Activated B cell treated with CpG ODN at 0.5 μM for 24 hours (primary cell): ENCODE measurements around the gene TM6SF1. TPM values are rescaled to one million over a fixed set of nuclear protein-coding genes. Genes with fewer than 3 reads are reported as not detected.

Experiments used
- ATAC-seq: fragments of 200-7000 bp; cut with Tn5 transposase; one replicate; pipeline ENCODE4 v1.10.0; 2021; ENCODE audit warnings: low read depth, mild to moderate bottlenecking, moderate library complexity
- CTCF ChIA-PET: fragments of 350-600 bp; sonication (Branson Sonifier 250); formaldehyde crosslinking; loops from one replicate; lab custom pipeline; 2021; ENCODE audit warnings: antibody characterized with exemption; lab: Charles Lee
- POLR2A ChIA-PET: fragments of 350-600 bp; sonication (Branson Sonifier 250); formaldehyde crosslinking; loops from one replicate; lab custom pipeline; 2021; ENCODE audit warnings: antibody characterized with exemption; lab: Charles Lee
- DNase-seq: peaks from one replicate; pipeline ENCODE4 v3.0.0; 2022
- H3K27ac Mint-ChIP-seq: one replicate; pipeline ENCODE4 v1.8.0; 2020; ENCODE audit warnings: mixed read lengths
- H3K27me3 Mint-ChIP-seq: one replicate; pipeline ENCODE4 v1.8.0; 2021; ENCODE audit warnings: mixed read lengths
- H3K36me3 Mint-ChIP-seq: one replicate; pipeline ENCODE4 v1.8.0; 2021; ENCODE audit warnings: low read depth, mixed read lengths
- H3K4me1 Mint-ChIP-seq: one replicate; pipeline ENCODE4 v1.8.0; 2021; ENCODE audit warnings: mixed read lengths
- H3K4me3 Mint-ChIP-seq: one replicate; pipeline ENCODE4 v1.8.0; 2020; ENCODE audit warnings: mild to moderate bottlenecking, mixed read lengths
- H3K9me3 Mint-ChIP-seq: one replicate; pipeline ENCODE4 v1.8.0; 2020; ENCODE audit warnings: mixed read lengths
- intact Hi-C: fragments of 100-400 bp; cut with micrococcal nuclease; formaldehyde crosslinking; loops from one replicate; pipeline ENCODE4 v1.15.1; 2024
- total RNA-seq: library from RNA; stranded (reverse); gene quantifications from 2 replicates; pipeline ENCODE4 v1.2.3, GENCODE V29; 2022
- TF ChIP-seq, protein P1 (sequence below): fragments of 200-600 bp; IDR thresholded peaks from one replicate; pipeline ENCODE4 v1.8.0; 2022; ENCODE audit warnings: antibody characterized with exemption, mild to moderate bottlenecking

Gene TM6SF1
- total RNA-seq, 1 donor from 2014 or later: 4.1 TPM

DNA sequence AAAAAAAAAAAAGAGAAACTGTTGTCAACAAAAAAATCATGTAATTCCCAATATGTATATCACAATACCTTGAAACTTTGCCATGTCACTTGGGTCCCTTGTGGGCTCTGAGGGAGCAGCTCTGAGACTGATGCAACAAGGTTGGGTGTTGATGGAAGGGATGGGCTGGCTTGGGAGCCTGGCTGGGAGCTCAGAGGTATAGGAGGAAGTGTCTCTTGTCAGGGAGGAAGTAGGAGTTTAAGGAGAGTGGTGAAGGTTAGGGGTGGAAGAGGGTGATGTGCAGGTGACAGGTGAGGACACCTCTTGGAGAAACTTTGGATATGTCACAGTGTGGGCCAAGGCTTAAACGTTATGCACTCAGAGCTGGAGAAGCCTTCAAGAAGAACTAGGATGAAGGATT, 2.0 kb upstream of the TM6SF1 start:
- DNase-seq (no peak), ATAC-seq (no peak)
- TF ChIP-seq, protein P1, sequence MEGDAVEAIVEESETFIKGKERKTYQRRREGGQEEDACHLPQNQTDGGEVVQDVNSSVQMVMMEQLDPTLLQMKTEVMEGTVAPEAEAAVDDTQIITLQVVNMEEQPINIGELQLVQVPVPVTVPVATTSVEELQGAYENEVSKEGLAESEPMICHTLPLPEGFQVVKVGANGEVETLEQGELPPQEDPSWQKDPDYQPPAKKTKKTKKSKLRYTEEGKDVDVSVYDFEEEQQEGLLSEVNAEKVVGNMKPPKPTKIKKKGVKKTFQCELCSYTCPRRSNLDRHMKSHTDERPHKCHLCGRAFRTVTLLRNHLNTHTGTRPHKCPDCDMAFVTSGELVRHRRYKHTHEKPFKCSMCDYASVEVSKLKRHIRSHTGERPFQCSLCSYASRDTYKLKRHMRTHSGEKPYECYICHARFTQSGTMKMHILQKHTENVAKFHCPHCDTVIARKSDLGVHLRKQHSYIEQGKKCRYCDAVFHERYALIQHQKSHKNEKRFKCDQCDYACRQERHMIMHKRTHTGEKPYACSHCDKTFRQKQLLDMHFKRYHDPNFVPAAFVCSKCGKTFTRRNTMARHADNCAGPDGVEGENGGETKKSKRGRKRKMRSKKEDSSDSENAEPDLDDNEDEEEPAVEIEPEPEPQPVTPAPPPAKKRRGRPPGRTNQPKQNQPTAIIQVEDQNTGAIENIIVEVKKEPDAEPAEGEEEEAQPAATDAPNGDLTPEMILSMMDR: no peak
- intact Hi-C loops: loop anchor here (5.0 kb wide), 2 partner anchors 43 to 93 kb away; partner anchors contain the start of gene C15orf40
- Mint-ChIP-seq H3K9me3 (no peaks in the 10 kb centered on the region), H3K27ac (no peak overlapping the region), H3K36me3 (no peaks in the 10 kb centered on the region), H3K27me3 (peaks cover 28% of the 10 kb centered on the region), H3K4me3 (peak overlapping the region; percentile 64), H3K4me1 (peaks cover 20% of the 10 kb centered on the region)
- POLR2A ChIA-PET: interaction anchor here (0.8 to 1.1 kb wide), 2 partner anchors 38 to 96 kb away, joined by 3 to 4 read pairs; partner anchors contain the start of gene BTBD1
- CTCF ChIA-PET: interaction anchor here (0.8 kb wide), 1 partner anchor 10 kb away, joined by 3 read pairs; no protein-coding TSS in a partner anchor

DNA sequence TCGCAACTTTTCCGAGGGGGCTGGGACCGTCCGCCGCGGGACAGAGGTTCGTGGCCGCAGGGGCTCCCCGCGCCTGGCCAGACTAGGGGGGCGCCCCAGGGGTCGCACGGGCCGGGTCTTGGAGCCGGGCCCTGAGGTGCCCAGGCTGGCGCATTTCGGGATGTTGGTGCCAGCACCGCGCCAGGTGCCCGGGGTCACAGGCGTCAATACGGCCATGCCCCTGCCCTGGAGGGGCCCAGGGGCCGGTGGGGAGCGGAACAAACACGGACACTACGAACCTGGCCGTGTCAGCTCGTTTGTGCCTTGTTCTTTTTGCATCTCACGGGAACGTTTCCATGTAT, 366 bp downstream of the TM6SF1 start:
- ChIA-PET POLR2A (interaction anchor here (3.2 kb wide), 1 partner anchor 40 kb away, joined by 22 read pairs; the partner anchor contains the start of gene BTBD1), CTCF (interaction anchor here (0.6 kb wide), 1 partner anchor 145 kb away, joined by 4 read pairs; no protein-coding TSS in a partner anchor)
- H3K27ac Mint-ChIP-seq: peak overlapping the region; percentile 65
- DNase-seq (peak; percentile 18), ATAC-seq (no peak)
- TF ChIP-seq, protein P1: no peak
- intact Hi-C loops: loop anchor here (2.0 to 5.0 kb wide), 3 partner anchors 15 to 96 kb away; partner anchors contain the start of gene C15orf40
- H3K4me3 Mint-ChIP-seq: peak overlapping the region; percentile 87
- H3K9me3 Mint-ChIP-seq: no peaks in the 10 kb centered on the region
- peaks cover 21% of the 10 kb centered on the region for H3K27me3 Mint-ChIP-seq
- peaks cover 20% of the 10 kb centered on the region for H3K4me1 Mint-ChIP-seq
- H3K36me3 Mint-ChIP-seq: no peaks in the 10 kb centered on the region

DNA sequence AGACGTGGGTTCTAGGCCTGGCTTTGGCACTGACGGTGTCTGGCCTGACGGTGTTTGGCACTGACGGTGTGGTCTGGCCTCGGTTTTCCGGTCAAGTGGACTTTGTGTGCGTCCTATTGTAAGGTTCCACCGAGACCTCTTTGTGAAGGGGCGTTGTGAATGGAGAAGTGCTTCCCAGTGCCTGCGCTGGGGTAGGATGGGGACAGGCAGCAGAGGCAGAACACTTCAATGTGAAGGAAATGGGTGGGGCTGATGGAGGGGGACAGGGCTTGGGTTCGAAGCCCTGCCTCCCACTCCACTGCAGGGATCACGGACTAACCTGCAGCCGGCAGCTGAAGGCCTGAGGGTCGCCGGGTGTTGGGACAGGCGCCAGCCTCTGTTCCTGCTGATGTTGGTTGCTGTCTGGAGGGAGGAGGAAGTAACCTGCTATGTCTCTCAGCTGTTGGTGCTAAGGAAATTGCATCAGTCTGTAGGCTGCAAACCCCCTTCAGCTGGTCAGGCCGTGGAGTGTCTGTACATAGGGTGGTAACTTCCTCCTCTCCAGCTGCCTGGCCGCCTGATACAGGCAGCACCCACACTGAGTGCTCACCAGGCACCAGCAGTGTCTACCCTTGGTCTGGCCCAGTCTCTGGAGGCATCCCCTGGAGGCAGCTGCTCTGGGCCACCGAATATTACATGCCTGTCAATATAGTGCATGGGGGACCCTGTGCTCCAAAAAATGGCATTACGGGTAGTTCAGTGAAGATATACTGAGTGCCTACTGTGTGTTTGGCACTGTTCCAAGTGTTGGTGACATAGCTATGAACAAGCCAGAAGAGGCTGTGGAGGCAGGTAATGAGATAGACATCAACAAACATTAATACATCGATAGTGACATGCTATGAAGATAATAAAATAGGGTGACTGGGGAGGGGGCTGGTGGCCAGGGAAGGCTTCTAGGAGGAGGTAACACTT, 1.1 kb downstream of the TM6SF1 start:
- Mint-ChIP-seq H3K9me3 (no peaks in the 10 kb centered on the region), H3K36me3 (no peaks in the 10 kb centered on the region), H3K27ac (peak overlapping the region; percentile 65), H3K4me1 (peaks cover 20% of the 10 kb centered on the region), H3K27me3 (peaks cover 21% of the 10 kb centered on the region), H3K4me3 (peak overlapping the region; percentile 87)
- peak; percentile 85 for ATAC-seq
- TF ChIP-seq, protein P1: no peak
- intact Hi-C loops: loop anchor here (2.0 to 5.0 kb wide), 3 partner anchors 16 to 96 kb away; partner anchors contain the start of gene C15orf40
- CTCF ChIA-PET: no interaction called here
- DNase-seq: peak; percentile 26
- POLR2A ChIA-PET: interaction anchor here (0.9 to 3.2 kb wide), 3 partner anchors 41 to 569 kb away, joined by 3 to 22 read pairs (median 4); partner anchors contain the start of genes BTBD1, C15orf40 and RPS17

DNA sequence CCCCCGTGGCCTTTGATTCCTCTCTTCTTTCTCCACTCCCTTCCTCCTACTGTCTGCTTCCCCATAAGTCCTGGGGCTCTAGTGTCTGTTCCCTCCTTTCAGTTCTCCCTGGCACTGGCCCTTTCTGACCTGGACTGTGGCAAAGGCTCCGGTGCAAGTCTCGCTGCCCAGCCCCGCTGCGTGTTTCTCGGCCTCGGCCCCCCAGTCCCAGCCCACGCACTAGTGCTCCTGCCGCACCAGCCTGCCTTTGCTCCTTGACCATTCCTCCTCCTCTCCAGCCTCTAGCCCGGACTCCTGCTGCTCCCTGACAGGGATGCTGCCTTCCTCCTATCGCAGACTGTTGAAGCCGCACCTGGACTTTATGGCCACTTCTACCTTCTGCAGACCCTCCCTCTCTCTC, 2.1 kb downstream of the TM6SF1 start:
- TF ChIP-seq, protein P1: no peak
- H3K9me3 Mint-ChIP-seq: no peaks in the 10 kb centered on the region
- no peaks in the 10 kb centered on the region for H3K36me3 Mint-ChIP-seq
- ATAC-seq (no peak), DNase-seq (no peak)
- H3K27me3 Mint-ChIP-seq: peaks cover 12% of the 10 kb centered on the region
- H3K4me3 Mint-ChIP-seq: no peak overlapping the region
- POLR2A ChIA-PET: interaction anchor here (3.2 kb wide), 1 partner anchor 42 kb away, joined by 22 read pairs; the partner anchor contains the start of gene BTBD1
- intact Hi-C loops: loop anchor here (2.0 to 5.0 kb wide), 3 partner anchors 17 to 97 kb away; partner anchors contain the start of gene C15orf40
- H3K27ac Mint-ChIP-seq: no peak overlapping the region
- CTCF ChIA-PET: no interaction called here
- H3K4me1 Mint-ChIP-seq: peaks cover 20% of the 10 kb centered on the region

DNA sequence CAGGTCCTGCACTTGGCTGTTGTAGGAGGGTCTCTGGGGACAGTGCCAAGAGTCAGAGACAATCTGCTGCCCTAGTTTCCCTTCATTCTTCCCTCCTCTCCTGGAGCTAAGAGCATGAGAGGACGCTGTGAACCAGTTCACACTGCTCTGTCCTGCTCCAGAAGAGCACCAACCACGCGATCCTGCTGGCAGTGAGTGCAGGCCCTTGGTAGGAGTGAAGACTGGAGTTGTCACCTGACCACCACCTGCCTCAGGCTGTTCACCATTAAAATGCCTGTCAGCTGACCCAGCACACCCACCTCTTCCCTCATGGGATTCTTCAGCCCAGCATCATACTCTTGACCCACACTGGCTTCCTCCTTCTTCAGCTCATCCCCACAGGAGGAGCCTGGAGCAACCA, 2.9 kb downstream of the TM6SF1 start:
- ATAC-seq (no peak), DNase-seq (no peak)
- TF ChIP-seq, protein P1: no peak
- Mint-ChIP-seq H3K9me3 (no peaks in the 10 kb centered on the region), H3K4me1 (peaks cover 19% of the 10 kb centered on the region), H3K27ac (no peak overlapping the region), H3K4me3 (no peak overlapping the region), H3K36me3 (no peaks in the 10 kb centered on the region), H3K27me3 (peaks cover 11% of the 10 kb centered on the region)
- POLR2A ChIA-PET: no interaction called here
- CTCF ChIA-PET: no interaction called here
- intact Hi-C loops: no loop called here
